PFSK-1 (cell line): Measurements from ENCODE around the gene SH3BGR.

ENCODE experiments used
- FOXP2 ChIP-seq: optimal IDR thresholded peaks from 2 replicates; pipeline ENCODE3; 2011; ENCODE audit warnings: borderline replicate concordance, control low read depth, inconsistent platforms; ENCODE audit not compliant: insufficient read depth; ENCODE audit errors: extremely low read length, extremely low read depth
- POLR2AphosphoS5 ChIP-seq: IDR thresholded peaks from 2 replicates; pipeline ENCODE4 v1.6.1; 2012; ENCODE audit warnings: low read depth, mild to moderate bottlenecking, control low read depth, low read length, moderate library complexity
- REST ChIP-seq, 2 experiments: IDR thresholded peaks; 2 replicates each; pipeline versions ENCODE4 v1.6.1 to v1.8.0; 2011 to 2012; ENCODE audit warnings: low read depth in 2 of 2, low read length in 2 of 2, control low read depth in 1 of 2, inconsistent platforms in 1 of 2, mild to moderate bottlenecking in 1 of 2, moderate library complexity in 1 of 2; ENCODE audit not compliant: insufficient read depth in 1 of 2
- SIN3A ChIP-seq: IDR thresholded peaks from 2 replicates; pipeline ENCODE4 v1.6.1; 2012; ENCODE audit warnings: mild to moderate bottlenecking, low read length, moderate library complexity, borderline replicate concordance; ENCODE audit not compliant: insufficient read depth
- TAF1 ChIP-seq: IDR thresholded peaks from 2 replicates; pipeline ENCODE4 v1.6.1; 2012; ENCODE audit warnings: low read length, control low read depth, borderline replicate concordance; ENCODE audit not compliant: insufficient read depth

SH3BGR gene

GRCh38 chr21:39452207-39452969, 618 bp downstream of the SH3BGR start:
- no peak for TF ChIP-seq TAF1
- no peak for TF ChIP-seq REST (IDR thresholded peaks at IDR 0.05; ENCODE audit: insufficient read depth in 1 of 2, low read depth in 2 of 2, low read length in 2 of 2)
- no peak for TF ChIP-seq POLR2AphosphoS5
- no peak for TF ChIP-seq SIN3A
- no peak for TF ChIP-seq FOXP2

- TF ChIP-seq TAF1, result no peak
Measured at GRCh38 chr21:39452970-39453342, 1.2 kb downstream of the SH3BGR start.

DNA sequence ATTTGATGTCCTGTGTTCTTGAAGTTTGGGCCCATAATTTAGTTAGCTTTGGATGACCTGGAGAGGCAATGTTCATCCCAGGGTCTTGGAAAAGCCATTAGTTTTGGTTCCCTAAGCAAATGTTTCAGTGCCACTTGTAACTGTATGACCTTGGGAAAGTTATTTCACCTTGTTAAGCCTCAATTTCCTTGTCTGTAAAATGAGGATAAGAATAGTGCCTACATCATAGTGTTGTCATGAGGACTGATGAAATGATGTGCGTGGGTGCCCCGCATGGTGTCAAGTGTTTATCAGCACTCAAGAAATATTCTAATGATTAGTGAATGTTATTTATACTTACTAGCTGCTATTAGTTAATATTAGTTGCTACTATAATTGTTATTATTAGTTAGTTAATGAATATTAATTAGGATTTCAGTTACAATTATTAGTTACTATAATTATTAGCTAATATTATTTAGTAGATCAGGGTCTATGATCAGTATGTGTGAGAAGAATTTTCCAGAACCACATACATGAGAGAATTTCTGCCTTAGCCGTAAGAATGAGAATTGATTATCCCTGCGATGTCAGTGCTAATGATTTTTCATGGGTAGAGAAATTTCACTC, 1.9 kb downstream of the SH3BGR start:
- TF ChIP-seq TAF1, result no peak
- TF ChIP-seq REST (IDR thresholded peaks at IDR 0.05; ENCODE audit: insufficient read depth in 1 of 2, low read depth in 2 of 2, low read length in 2 of 2), result no peak
- no peak for TF ChIP-seq POLR2AphosphoS5
- no peak for TF ChIP-seq SIN3A
- no peak for TF ChIP-seq FOXP2

- TF ChIP-seq REST (IDR thresholded peaks at IDR 0.05; ENCODE audit: insufficient read depth in 1 of 2, low read depth in 2 of 2, low read length in 2 of 2) (no peak), SIN3A (no peak), TAF1 (no peak), POLR2AphosphoS5 (no peak), FOXP2 (no peak)
Measured at GRCh38 chr21:39454949-39455668, 3.3 kb downstream of the SH3BGR start.

DNA sequence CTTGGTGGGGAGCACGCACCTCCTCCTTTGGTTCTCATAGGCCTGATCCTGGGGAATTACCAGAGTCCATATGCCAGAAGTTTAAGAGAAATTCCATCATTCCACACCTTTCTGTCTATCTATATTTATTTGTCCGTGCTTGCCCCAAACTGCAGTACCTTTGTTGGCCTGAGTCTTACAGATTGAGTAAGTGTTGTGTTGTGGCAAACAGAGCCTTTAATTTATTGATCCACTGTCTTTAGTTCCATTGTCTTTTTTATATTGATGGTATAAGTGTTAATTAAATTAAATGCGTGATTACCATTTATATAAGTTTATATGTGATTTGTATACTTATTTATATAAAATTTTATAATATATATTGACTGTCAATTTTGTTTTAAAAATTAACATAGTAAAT, 4.9 kb downstream of the SH3BGR start:
- TF ChIP-seq TAF1 (no peak), FOXP2 (no peak), REST (IDR thresholded peaks at IDR 0.05; ENCODE audit: insufficient read depth in 1 of 2, low read depth in 2 of 2, low read length in 2 of 2) (no peak), SIN3A (no peak), POLR2AphosphoS5 (no peak)
